CD4-positive, alpha-beta T cell (primary cell): ENCODE measurements around the gene ARHGAP26. TPM values are rescaled to one million over a fixed set of nuclear protein-coding genes. Genes with fewer than 3 reads are reported as not detected.

Source experiments
- ATAC-seq: fragments of 200-7000 bp; cut with Tn5 transposase; one replicate; pipeline ENCODE4 v1.10.0; 2022; ENCODE audit warnings: mild to moderate bottlenecking; ENCODE audit not compliant: poor library complexity
- CTCF ChIA-PET: fragments of 350-600 bp; sonication (Branson Sonifier 250); formaldehyde crosslinking; loops from one replicate; lab custom pipeline; 2021; ENCODE audit warnings: antibody characterized with exemption, inconsistent platforms; lab: Charles Lee
- POLR2A ChIA-PET: fragments of 350-600 bp; sonication (Branson Sonifier 250); formaldehyde crosslinking; loops from one replicate; lab custom pipeline; 2021; ENCODE audit warnings: antibody characterized with exemption, inconsistent platforms; lab: Charles Lee
- DNase-seq, 14 experiments: peaks; one replicate each; pipeline ENCODE4 v3.0.0-alpha.2; 2013 to 2020; ENCODE audit warnings: mixed read lengths in 2 of 14
- H3K27ac ChIP-seq, 2 donors: one replicate each; pipeline versions ENCODE4 v1.5.1 to v1.7.0; 2013; ENCODE audit warnings: low read length in 2 of 2, low read depth in 1 of 2, mild to moderate bottlenecking in 1 of 2
- H3K27me3 ChIP-seq, 2 experiments: 1 replicate in 1 of 2; 2 replicates in 1 of 2; pipeline versions ENCODE4 v1.6.1 to v1.7.0; 2013; ENCODE audit warnings: low read length in 2 of 2, control low read depth in 1 of 2, mild to moderate bottlenecking in 1 of 2, moderate library complexity in 1 of 2; ENCODE audit not compliant: insufficient read depth in 2 of 2, control insufficient read depth in 1 of 2
- H3K36me3 ChIP-seq: one replicate; pipeline ENCODE4 v1.6.1; 2013; ENCODE audit warnings: low read length, control low read depth; ENCODE audit not compliant: insufficient read depth
- H3K4me1 ChIP-seq: one replicate; pipeline ENCODE4 v1.6.1; 2013; ENCODE audit warnings: low read length, control low read depth; ENCODE audit not compliant: insufficient read depth
- H3K4me3 ChIP-seq: one replicate; pipeline ENCODE4 v1.5.1; 2013; ENCODE audit warnings: mild to moderate bottlenecking, low read length, moderate library complexity
- H3K9me3 ChIP-seq, 2 experiments: 1 replicate in 1 of 2; 2 replicates in 1 of 2; pipeline versions ENCODE4 v1.6.1 to v1.7.0; 2013; ENCODE audit warnings: low read length in 2 of 2, mild to moderate bottlenecking in 2 of 2, control low read depth in 1 of 2, moderate library complexity in 1 of 2; ENCODE audit not compliant: control insufficient read depth in 1 of 2, insufficient read depth in 1 of 2
- H3K27ac Mint-ChIP-seq: one replicate; pipeline ENCODE4 v1.8.0; 2020; ENCODE audit warnings: mixed read lengths
- H3K27me3 Mint-ChIP-seq: one replicate; pipeline ENCODE4 v1.8.0; 2021; ENCODE audit warnings: mixed read lengths
- H3K36me3 Mint-ChIP-seq: one replicate; pipeline ENCODE4 v1.8.0; 2021; ENCODE audit warnings: low read depth, mixed read lengths
- H3K4me1 Mint-ChIP-seq: one replicate; pipeline ENCODE4 v1.8.0; 2021; ENCODE audit warnings: low read depth, mixed read lengths
- H3K4me3 Mint-ChIP-seq: one replicate; pipeline ENCODE4 v1.8.0; 2020; ENCODE audit warnings: mild to moderate bottlenecking, mixed read lengths
- H3K9me3 Mint-ChIP-seq: one replicate; pipeline ENCODE4 v1.8.0; 2020; ENCODE audit warnings: mixed read lengths
- intact Hi-C, 2 experiments: fragments of 100-400 bp; cut with DNase I in 1 of 2; cut with micrococcal nuclease in 1 of 2; formaldehyde crosslinking; loops; one replicate each; pipeline versions ENCODE4 v1.15.1 to v1.9.0; 2023 to 2025; cut with DNase I, micrococcal nuclease
- total RNA-seq, 174 experiments: library from RNA in 2 of 174; stranded (reverse) in 2 of 174; gene quantifications; one replicate each; pipeline ENCODE4 v1.2.3 and lab custom pipeline; 2021 to 2026
- TF ChIP-seq, protein P1 (sequence below): fragments of 200-600 bp; IDR thresholded peaks from one replicate; pipeline ENCODE4 v1.8.0; 2022; ENCODE audit warnings: antibody characterized with exemption, mild to moderate bottlenecking

Gene ARHGAP26
- total RNA-seq, 2 experiments from 2014 or later: 24.9 to 27.3 TPM

DNA sequence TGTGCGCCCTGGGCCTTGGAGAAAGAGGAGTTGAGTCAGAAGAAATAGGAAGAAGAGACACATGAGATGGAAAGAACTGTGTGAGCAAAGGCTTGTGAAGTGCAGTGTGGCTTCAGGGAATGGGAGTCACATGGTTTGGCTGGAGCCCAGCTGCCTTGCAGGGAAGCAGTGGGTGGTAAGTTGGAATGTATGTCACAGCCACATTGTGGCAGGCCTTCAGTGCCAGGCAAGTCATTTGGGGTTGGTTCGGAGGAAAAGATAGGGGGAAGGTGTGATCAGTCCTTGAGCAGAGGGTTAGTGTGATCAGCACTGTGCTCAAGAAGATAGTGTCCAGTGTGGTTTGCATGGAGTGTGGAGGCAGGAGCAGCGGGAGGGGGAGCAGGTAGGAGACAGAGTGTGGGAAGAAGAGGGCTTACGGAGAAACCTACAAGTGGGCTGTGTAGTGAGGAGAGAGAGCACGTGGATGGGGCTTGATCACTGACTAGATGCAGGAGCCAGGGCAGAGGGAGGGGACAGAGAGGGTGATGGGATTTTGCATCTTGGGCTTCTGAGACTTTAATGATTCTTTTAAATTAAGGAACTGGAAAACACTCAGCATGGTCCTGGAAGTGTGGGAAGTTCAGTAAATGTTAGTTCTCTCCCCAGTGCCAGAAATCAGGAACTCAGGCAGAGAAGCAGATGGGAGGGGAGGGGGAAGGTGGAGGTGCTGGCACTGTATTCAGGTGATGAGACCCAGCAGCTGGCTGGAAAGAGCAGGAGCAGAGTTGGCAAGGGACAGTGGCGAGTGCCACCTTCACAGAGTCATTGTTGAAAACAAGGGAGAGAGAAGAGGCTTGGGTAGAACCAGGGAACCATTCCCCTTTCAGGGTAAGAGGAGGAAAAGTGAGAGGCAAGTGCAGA lies 46.6 kb downstream of the ARHGAP26 start:
- ATAC-seq (no peak), DNase-seq (no peak)
- ChIA-PET CTCF (no interaction called here), POLR2A (no interaction called here)
- Mint-ChIP-seq H3K36me3 (peaks cover 5% of the 10 kb centered on the region), H3K9me3 (no peaks in the 10 kb centered on the region), H3K27me3 (no peaks in the 10 kb centered on the region), H3K4me3 (no peak overlapping the region), H3K4me1 (peaks cover 10% of the 10 kb centered on the region), H3K27ac (no peak overlapping the region)
- TF ChIP-seq, protein P1, sequence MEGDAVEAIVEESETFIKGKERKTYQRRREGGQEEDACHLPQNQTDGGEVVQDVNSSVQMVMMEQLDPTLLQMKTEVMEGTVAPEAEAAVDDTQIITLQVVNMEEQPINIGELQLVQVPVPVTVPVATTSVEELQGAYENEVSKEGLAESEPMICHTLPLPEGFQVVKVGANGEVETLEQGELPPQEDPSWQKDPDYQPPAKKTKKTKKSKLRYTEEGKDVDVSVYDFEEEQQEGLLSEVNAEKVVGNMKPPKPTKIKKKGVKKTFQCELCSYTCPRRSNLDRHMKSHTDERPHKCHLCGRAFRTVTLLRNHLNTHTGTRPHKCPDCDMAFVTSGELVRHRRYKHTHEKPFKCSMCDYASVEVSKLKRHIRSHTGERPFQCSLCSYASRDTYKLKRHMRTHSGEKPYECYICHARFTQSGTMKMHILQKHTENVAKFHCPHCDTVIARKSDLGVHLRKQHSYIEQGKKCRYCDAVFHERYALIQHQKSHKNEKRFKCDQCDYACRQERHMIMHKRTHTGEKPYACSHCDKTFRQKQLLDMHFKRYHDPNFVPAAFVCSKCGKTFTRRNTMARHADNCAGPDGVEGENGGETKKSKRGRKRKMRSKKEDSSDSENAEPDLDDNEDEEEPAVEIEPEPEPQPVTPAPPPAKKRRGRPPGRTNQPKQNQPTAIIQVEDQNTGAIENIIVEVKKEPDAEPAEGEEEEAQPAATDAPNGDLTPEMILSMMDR: no peak
- Histone ChIP-seq H3K4me3 (no peak overlapping the region), H3K9me3 (no peaks in the 10 kb centered on the region), H3K27ac (no peak overlapping the region), H3K27me3 (no peaks in the 10 kb centered on the region), H3K36me3 (peaks cover 2% of the 10 kb centered on the region), H3K4me1 (no peaks in the 10 kb centered on the region)
- intact Hi-C loops: no loop called here

DNA sequence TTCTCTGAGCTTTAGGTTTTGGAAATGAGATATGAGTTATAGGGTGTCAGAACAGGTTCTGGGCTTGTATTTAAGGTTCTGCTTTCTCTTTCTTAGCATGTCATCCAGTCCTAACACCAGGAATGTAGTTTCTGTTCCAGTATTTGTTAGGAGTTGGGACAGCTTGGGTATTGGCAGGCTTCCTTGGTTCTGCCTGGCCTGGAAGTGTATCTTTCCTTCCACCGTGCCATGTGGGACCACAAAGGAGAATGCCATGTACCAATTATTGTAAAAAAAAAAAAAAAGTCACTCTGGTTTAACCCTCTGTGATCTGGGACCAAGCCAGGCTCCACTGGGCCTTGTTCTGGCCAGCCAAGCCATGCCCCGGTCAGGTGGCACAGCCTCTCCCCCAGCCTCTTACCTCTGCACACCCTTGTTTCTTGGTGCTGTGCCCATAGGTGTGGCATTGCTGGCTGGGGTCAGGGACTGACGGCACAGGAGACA lies 47.8 kb downstream of the ARHGAP26 start:
- ChIA-PET CTCF (interaction anchor here (0.8 to 1.0 kb wide), 2 partner anchors 39 to 105 kb away, joined by 3 read pairs; no protein-coding TSS in a partner anchor), POLR2A (no interaction called here)
- Mint-ChIP-seq H3K27me3 (no peaks in the 10 kb centered on the region), H3K9me3 (no peaks in the 10 kb centered on the region), H3K27ac (no peak overlapping the region), H3K4me3 (no peak overlapping the region), H3K36me3 (peaks cover 5% of the 10 kb centered on the region), H3K4me1 (peaks cover 11% of the 10 kb centered on the region)
- Histone ChIP-seq H3K9me3 (no peaks in the 10 kb centered on the region), H3K36me3 (peaks cover 2% of the 10 kb centered on the region), H3K27me3 (no peaks in the 10 kb centered on the region), H3K27ac (no peak overlapping the region), H3K4me1 (no peaks in the 10 kb centered on the region), H3K4me3 (no peak overlapping the region)
- TF ChIP-seq, protein P1: no peak
- intact Hi-C loops: no loop called here
- ATAC-seq (no peak), DNase-seq (no peak)

GRCh38 chr5:142819292-142819691 lies 49.1 kb downstream of the ARHGAP26 start:
- Histone ChIP-seq H3K27me3 (no peaks in the 10 kb centered on the region), H3K4me3 (no peak overlapping the region), H3K27ac (no peak overlapping the region), H3K9me3 (no peaks in the 10 kb centered on the region), H3K4me1 (peaks cover 2% of the 10 kb centered on the region), H3K36me3 (no peaks in the 10 kb centered on the region)
- Mint-ChIP-seq H3K36me3 (peaks cover 5% of the 10 kb centered on the region), H3K4me1 (peaks cover 23% of the 10 kb centered on the region), H3K9me3 (no peaks in the 10 kb centered on the region), H3K27ac (no peak overlapping the region), H3K27me3 (no peaks in the 10 kb centered on the region), H3K4me3 (no peak overlapping the region)
- intact Hi-C loops: no loop called here
- TF ChIP-seq, protein P1: no peak
- ATAC-seq (no peak), DNase-seq (no peak)
- ChIA-PET CTCF (no interaction called here), POLR2A (no interaction called here)
